Measurements from ENCODE around the gene TRIM56. TPM values are rescaled to one million over a fixed set of nuclear protein-coding genes. Genes with fewer than 3 reads are reported as not detected.
"Not testable (repeated sequence)": the region's sequence is repeated elsewhere in the genome, so short reads cannot be mapped to it uniquely, and the experiment has no call there.

Gene TRIM56
- polyA plus RNA-seq, 1 of the 3 experiments (the other 2 are of a cell fraction) = 2.5 TPM

- 79% methylated on average over 18 of the region's 18 CpGs for WGBS (ENCODE audit: low lambda C conversion rate)
- Histone ChIP-seq H3K4me3 (ENCODE audit: low read depth in 2 of 2, low read length in 1 of 2) (0 out of 4 replicates have a peak overlapping the region, but pooled peaks of 1 of the 2 experiments have one; percentile 85), H3K9ac (peak overlapping the region; percentile 95), H3K4me2 (peak overlapping the region; percentile 96), H3K79me2 (ENCODE audit: insufficient read depth) (peaks cover 53% of the 10 kb centered on the region), H4K20me1 (ENCODE audit: insufficient read depth) (peaks cover 100% of the 10 kb centered on the region), H3K27ac (ENCODE audit: low read depth in 2 of 2, low read length in 1 of 2) (peak overlapping the region in 1 of 2 experiments; percentile 98; a peak in 2 of 4 replicates), H3K36me3 (replicated peaks in 1 of 2; ENCODE audit: control insufficient read depth in 1 of 2, insufficient read depth in 2 of 2, low read length in 1 of 2) (peaks cover 24 to 93% of the 10 kb centered on the region in 2 experiments), H3K4me1 (ENCODE audit: control insufficient read depth in 1 of 2, insufficient read depth in 2 of 2, low read depth in 1 of 2, low read length in 1 of 2) (peaks cover 9 to 30% of the 10 kb centered on the region in 2 experiments; a peak in 3 of 4 replicates), H3F3A (replicated peaks; ENCODE audit: insufficient read depth) (peaks cover 99% of the 10 kb centered on the region)
- TF ChIP-seq JUND (IDR thresholded peaks at IDR 0.05) (peak; percentile 5; the same call in 1 of the 2 replicates), EP300 (IDR thresholded peaks at IDR 0.05; ENCODE audit: borderline replicate concordance in 1 of 2, low read depth in 1 of 2, low read length in 1 of 2) (0 out of 4 replicates have a peak, but pooled peaks of 1 of the 2 experiments have one; percentile 32), ZBTB33 (IDR thresholded peaks at IDR 0.05; ENCODE audit: borderline replicate concordance, low read depth) (0 out of 2 replicates have a peak, but pooled peaks have one; percentile 20), TEAD4 (IDR thresholded peaks at IDR 0.05; ENCODE audit: borderline replicate concordance, insufficient read depth) (0 out of 2 replicates have a peak, but pooled peaks have one; percentile 17), RXRA (IDR thresholded peaks at IDR 0.05; ENCODE audit: borderline replicate concordance, low read depth) (peak; percentile 7; the same call in 1 of the 2 replicates)
- POLR2A ChIA-PET; H3K9me2 ChIP-seq; DNase-seq; H2AFZ ChIP-seq (ENCODE audit: low read depth); H3K27me3 ChIP-seq (ENCODE audit: insufficient read depth); H3K9me3 ChIP-seq: not testable (repeated sequence)
- CTCF ChIA-PET = interaction anchor here (0.7 to 4.7 kb wide), 10 partner anchors 11 to 238 kb away, joined by 3 to 38 read pairs (median 4); partner anchors contain the start of gene NAT16
These were observed 47.6 kb downstream of the TRIM56 start for GRCh38 chr7:101132626-101133600.

GRCh38 chr7:101133621-101134398, 48.5 kb downstream of the TRIM56 start:
- H3K4me2 ChIP-seq = peak overlapping the region; percentile 96
- TF ChIP-seq MAX (IDR thresholded peaks at IDR 0.05; ENCODE audit: low read depth) = 0 out of 2 replicates have a peak, but pooled peaks have one; percentile 53
- no peak for TF ChIP-seq RXRA (IDR thresholded peaks at IDR 0.05; ENCODE audit: borderline replicate concordance, low read depth)
- TF ChIP-seq MXI1 (IDR thresholded peaks at IDR 0.05; ENCODE audit: low read depth, low read length) = no peak
- TF ChIP-seq SMC3 (IDR thresholded peaks at IDR 0.05; ENCODE audit: low read depth, low read length) = no peak
- no peak for TF ChIP-seq GABPA (IDR thresholded peaks at IDR 0.05; ENCODE audit: low read depth)
- no peak for TF ChIP-seq NRF1 (IDR thresholded peaks at IDR 0.05; ENCODE audit: low read depth, low read length)
- TF ChIP-seq JUND (IDR thresholded peaks at IDR 0.05) = no peak
- TF ChIP-seq ZBTB33 (IDR thresholded peaks at IDR 0.05; ENCODE audit: borderline replicate concordance, low read depth) = peak; percentile 33; the same call in 1 of the 2 replicates
- peak; percentile 51; the same call in 1 of the 2 replicates for TF ChIP-seq POLR2AphosphoS5 (IDR thresholded peaks at IDR 0.05; ENCODE audit: low read depth, low read length)
- TF ChIP-seq, protein P1, sequence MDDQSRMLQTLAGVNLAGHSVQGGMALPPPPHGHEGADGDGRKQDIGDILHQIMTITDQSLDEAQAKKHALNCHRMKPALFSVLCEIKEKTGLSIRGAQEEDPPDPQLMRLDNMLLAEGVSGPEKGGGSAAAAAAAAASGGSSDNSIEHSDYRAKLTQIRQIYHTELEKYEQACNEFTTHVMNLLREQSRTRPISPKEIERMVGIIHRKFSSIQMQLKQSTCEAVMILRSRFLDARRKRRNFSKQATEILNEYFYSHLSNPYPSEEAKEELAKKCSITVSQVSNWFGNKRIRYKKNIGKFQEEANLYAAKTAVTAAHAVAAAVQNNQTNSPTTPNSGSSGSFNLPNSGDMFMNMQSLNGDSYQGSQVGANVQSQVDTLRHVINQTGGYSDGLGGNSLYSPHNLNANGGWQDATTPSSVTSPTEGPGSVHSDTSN (IDR thresholded peaks at IDR 0.05) = peak; percentile 13; the same call in 1 of the 2 replicates
- no peak for TF ChIP-seq CHD2 (IDR thresholded peaks at IDR 0.05; ENCODE audit: low read length, partially characterized antibody)
- TF ChIP-seq RFX5 (IDR thresholded peaks at IDR 0.05; ENCODE audit: low read length) = no peak

More at GRCh38 chr7:101133621-101134398, 48.5 kb downstream of the TRIM56 start:
- Histone ChIP-seq H3F3A (replicated peaks; ENCODE audit: insufficient read depth) (peaks cover 99% of the 10 kb centered on the region), H3K27ac (ENCODE audit: low read depth in 2 of 2, low read length in 1 of 2) (peak overlapping the region in 1 of 2 experiments; percentile 98; a peak in 2 of 4 replicates), H3K4me3 (ENCODE audit: low read depth in 2 of 2, low read length in 1 of 2) (peak overlapping the region in 1 of 2 experiments; percentile 12; a peak in 1 of 4 replicates), H3K36me3 (replicated peaks in 1 of 2; ENCODE audit: control insufficient read depth in 1 of 2, insufficient read depth in 2 of 2, low read length in 1 of 2) (peaks cover 24 to 85% of the 10 kb centered on the region in 2 experiments), H3K4me1 (ENCODE audit: control insufficient read depth in 1 of 2, insufficient read depth in 2 of 2, low read depth in 1 of 2, low read length in 1 of 2) (peaks cover 11 to 32% of the 10 kb centered on the region in 2 experiments; a peak in 3 of 4 replicates), H3K9me2 (no peaks in the 10 kb centered on the region), H4K20me1 (ENCODE audit: insufficient read depth) (peaks cover 93% of the 10 kb centered on the region), H3K9me3 (no peaks in the 10 kb centered on the region), H3K9ac (peak overlapping the region; percentile 27; the same call in 1 of the 2 replicates), H2AFZ (ENCODE audit: low read depth) (no peak overlapping the region), H3K27me3 (ENCODE audit: insufficient read depth) (no peaks in the 10 kb centered on the region), H3K79me2 (ENCODE audit: insufficient read depth) (peaks cover 44% of the 10 kb centered on the region)
- ChIA-PET POLR2A (interaction anchor here (1.1 kb wide), 1 partner anchor 10 kb away, joined by 3 read pairs; no protein-coding TSS in a partner anchor), CTCF (interaction anchor here (0.7 to 4.7 kb wide), 13 partner anchors 10 to 168 kb away, joined by 3 to 38 read pairs (median 3); partner anchors contain the start of gene NAT16)
- no peak for DNase-seq
- WGBS (ENCODE audit: low lambda C conversion rate) = 72% methylated on average over 15 of the region's 15 CpGs
